Progenitor cell of endocrine pancreas (in vitro differentiated cells): ENCODE measurements around the gene CCDC85A. TPM values are rescaled to one million over a fixed set of nuclear protein-coding genes. Genes with fewer than 3 reads are reported as not detected.

Experiments
- DNase-seq: peaks from one replicate; pipeline ENCODE4 v3.0.0; 2021; ENCODE audit warnings: low spot score; ENCODE audit not compliant: unreplicated experiment
- H3K27ac Mint-ChIP-seq: 2 replicates; pipeline ENCODE4 v1.8.0; 2021; ENCODE audit warnings: mild to moderate bottlenecking, moderate library complexity, mixed read lengths
- H3K27me3 Mint-ChIP-seq: 2 replicates; pipeline ENCODE4 v1.8.0; 2021; ENCODE audit warnings: mixed read lengths
- H3K36me3 Mint-ChIP-seq: 2 replicates; pipeline ENCODE4 v1.8.0; 2022; ENCODE audit warnings: mixed read lengths; ENCODE audit not compliant: insufficient read depth
- H3K4me1 Mint-ChIP-seq: 2 replicates; pipeline ENCODE4 v1.8.0; 2021; ENCODE audit warnings: low read depth, mixed read lengths
- H3K4me3 Mint-ChIP-seq: 2 replicates; pipeline ENCODE4 v1.8.0; 2021; ENCODE audit warnings: low read depth, mild to moderate bottlenecking, moderate library complexity, mixed read lengths
- H3K9me3 Mint-ChIP-seq: 2 replicates; pipeline ENCODE4 v1.8.0; 2021; ENCODE audit warnings: low read depth, mixed read lengths
- total RNA-seq: library from RNA; stranded (reverse); gene quantifications from 2 replicates; pipeline ENCODE4 v1.2.1, GENCODE V29; 2021
- TF ChIP-seq, protein P1 (sequence below): fragments of 200-600 bp; sonication (generic); IDR thresholded peaks from one replicate; pipeline ENCODE4 v1.5.0; 2021; ENCODE audit warnings: antibody characterized with exemption, mild to moderate bottlenecking; ENCODE audit not compliant: unreplicated experiment

CCDC85A gene
- total RNA-seq, 1 donor from 2014 or later, result 1.1 TPM

DNA sequence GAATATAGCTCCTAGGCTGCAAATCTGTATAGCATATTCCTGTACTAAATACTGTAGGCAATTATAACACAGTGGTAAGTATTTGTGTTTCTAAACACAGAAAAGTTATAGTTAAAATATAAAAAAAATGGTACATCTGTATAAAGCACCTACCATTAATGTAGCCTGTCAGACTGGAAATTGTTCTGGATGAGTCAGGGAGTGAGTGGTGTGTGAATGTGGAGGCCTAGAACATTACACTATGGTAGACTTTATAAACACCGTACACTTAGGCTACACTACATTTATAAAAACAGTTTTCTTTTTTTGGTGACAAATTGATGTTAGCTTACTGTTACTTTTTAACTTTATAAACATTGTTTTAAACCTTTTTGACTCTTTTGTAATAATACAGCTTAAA lies 226.3 kb downstream of the CCDC85A start:
- no peaks in the 10 kb centered on the region for H3K36me3 Mint-ChIP-seq
- no peaks in the 10 kb centered on the region for H3K4me1 Mint-ChIP-seq
- H3K27ac Mint-ChIP-seq, result no peak overlapping the region
- DNase-seq, result no peak
- no peaks in the 10 kb centered on the region for H3K9me3 Mint-ChIP-seq
- TF ChIP-seq, protein P1, sequence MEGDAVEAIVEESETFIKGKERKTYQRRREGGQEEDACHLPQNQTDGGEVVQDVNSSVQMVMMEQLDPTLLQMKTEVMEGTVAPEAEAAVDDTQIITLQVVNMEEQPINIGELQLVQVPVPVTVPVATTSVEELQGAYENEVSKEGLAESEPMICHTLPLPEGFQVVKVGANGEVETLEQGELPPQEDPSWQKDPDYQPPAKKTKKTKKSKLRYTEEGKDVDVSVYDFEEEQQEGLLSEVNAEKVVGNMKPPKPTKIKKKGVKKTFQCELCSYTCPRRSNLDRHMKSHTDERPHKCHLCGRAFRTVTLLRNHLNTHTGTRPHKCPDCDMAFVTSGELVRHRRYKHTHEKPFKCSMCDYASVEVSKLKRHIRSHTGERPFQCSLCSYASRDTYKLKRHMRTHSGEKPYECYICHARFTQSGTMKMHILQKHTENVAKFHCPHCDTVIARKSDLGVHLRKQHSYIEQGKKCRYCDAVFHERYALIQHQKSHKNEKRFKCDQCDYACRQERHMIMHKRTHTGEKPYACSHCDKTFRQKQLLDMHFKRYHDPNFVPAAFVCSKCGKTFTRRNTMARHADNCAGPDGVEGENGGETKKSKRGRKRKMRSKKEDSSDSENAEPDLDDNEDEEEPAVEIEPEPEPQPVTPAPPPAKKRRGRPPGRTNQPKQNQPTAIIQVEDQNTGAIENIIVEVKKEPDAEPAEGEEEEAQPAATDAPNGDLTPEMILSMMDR, result no peak
- H3K4me3 Mint-ChIP-seq, result no peak overlapping the region
- H3K27me3 Mint-ChIP-seq, result no peaks in the 10 kb centered on the region

DNA sequence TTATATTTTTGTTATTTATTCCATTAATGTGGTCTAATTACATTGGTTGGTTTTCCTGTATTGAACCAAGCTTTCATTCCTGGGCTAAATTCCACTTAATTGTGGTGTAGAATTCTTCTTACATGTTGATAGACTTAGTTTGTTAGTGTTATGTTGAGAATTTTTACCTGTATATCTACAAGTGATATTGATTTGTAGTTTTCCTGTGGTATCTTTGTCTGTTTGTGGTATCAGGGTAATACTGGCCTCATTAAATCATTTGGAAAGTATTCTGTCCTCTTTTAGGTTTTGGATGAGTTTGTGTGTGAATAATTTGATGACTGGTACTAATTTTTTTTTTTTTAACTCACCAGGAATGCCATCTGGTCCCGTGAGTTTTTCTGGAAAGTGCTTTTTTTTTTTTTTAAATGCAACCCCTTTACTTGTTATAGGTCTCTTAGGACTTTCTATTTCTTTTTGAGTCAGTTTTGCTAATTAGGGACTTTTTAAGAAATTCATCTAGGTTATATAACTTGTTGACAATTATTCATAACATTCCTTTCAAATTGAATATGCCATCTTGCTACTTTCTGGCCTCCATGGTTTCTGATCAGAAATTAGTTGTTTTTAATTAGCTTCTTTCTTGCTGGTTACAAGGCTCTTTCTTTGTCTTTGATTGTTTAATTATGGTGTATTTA lies 232.8 kb downstream of the CCDC85A start:
- no peaks in the 10 kb centered on the region for H3K36me3 Mint-ChIP-seq
- no peak overlapping the region for H3K27ac Mint-ChIP-seq
- H3K27me3 Mint-ChIP-seq, result no peaks in the 10 kb centered on the region
- peaks cover 8% of the 10 kb centered on the region for H3K9me3 Mint-ChIP-seq
- H3K4me1 Mint-ChIP-seq, result no peaks in the 10 kb centered on the region
- H3K4me3 Mint-ChIP-seq, result no peak overlapping the region
- DNase-seq, result no peak
- TF ChIP-seq, protein P1, result no peak
